GM12878 (cell line): ENCODE measurements around the gene PRR12. TPM values are rescaled to one million over a fixed set of nuclear protein-coding genes. Genes with fewer than 3 reads are reported as not detected.
A peak's percentile ranks its signal among the peaks of the same experiment; 100 is the strongest.

Source experiments
- ATAC-seq: fragments of 200-7000 bp; cut with Tn5 transposase; 3 replicates; pipeline ENCODE4 v1.9.1; 2020; ENCODE audit warnings: mild to moderate bottlenecking, moderate library complexity
- BruUV-seq: library from RNA; stranded (reverse); fragments of 400-500 nt; replicated peaks from 2 replicates; lab custom pipeline; 2021; lab: Mats Ljungman, UMichigan
- CTCF ChIA-PET: fragments of 300-600 bp; sonication (Branson Sonifier 250); formaldehyde crosslinking; extraction: SDS; loops from one replicate; lab custom pipeline; 2021; ENCODE audit warnings: inconsistent platforms; lab: Yijun Ruan, JAX
- POLR2A ChIA-PET: fragments of 350-600 bp; formaldehyde crosslinking; extraction: SDS; loops from one replicate; lab custom pipeline; 2021; ENCODE audit warnings: inconsistent platforms; lab: Charles Lee
- RAD21 ChIA-PET: fragments of 300-600 bp; sonication (Branson Sonifier 250); formaldehyde crosslinking; loops from one replicate; lab custom pipeline; 2023; ENCODE audit warnings: antibody characterized with exemption; ENCODE audit not compliant: unreplicated experiment; lab: Charles Lee
- SMC1A ChIA-PET: fragments of 300-600 bp; sonication (Branson Sonifier 250); formaldehyde crosslinking; loops from one replicate; lab custom pipeline; 2023; ENCODE audit not compliant: unreplicated experiment, uncharacterized antibody; lab: Charles Lee
- DNase-seq: peaks from one replicate; pipeline ENCODE4 v3.0.0-alpha.2; 2011; ENCODE audit warnings: low read depth, low spot score
- FAIRE-seq: peaks from 3 replicates; lab custom pipeline; 2011; peaks lifted over from hg19 to GRCh38; lab: Jason Lieb, UNC
- H2AFZ ChIP-seq: 2 replicates; pipeline ENCODE4 v1.6.0; 2011; ENCODE audit warnings: low read depth, low read length, control low read depth; ENCODE audit not compliant: control insufficient read depth
- H3K27ac ChIP-seq: 2 replicates; pipeline ENCODE4 v1.5.1; 2011; ENCODE audit warnings: control low read depth; ENCODE audit not compliant: control insufficient read depth, insufficient read depth
- H3K27me3 ChIP-seq, 2 experiments: replicated peaks in 1 of 2; 2 replicates each; pipeline versions ENCODE4 v1.6.0 to v1.6.1; 2011; ENCODE audit warnings: low read length in 1 of 2; ENCODE audit not compliant: control insufficient read depth in 2 of 2, insufficient read depth in 2 of 2
- H3K36me3 ChIP-seq, 2 experiments: 2 replicates each; pipeline ENCODE4 v1.5.1; 2011; ENCODE audit warnings: low read length in 1 of 2; ENCODE audit not compliant: control insufficient read depth in 2 of 2, insufficient read depth in 2 of 2
- H3K4me1 ChIP-seq: 2 replicates; pipeline ENCODE4 v1.6.1; 2011; ENCODE audit warnings: mild to moderate bottlenecking, low read length, moderate library complexity, mixed read lengths; ENCODE audit not compliant: control insufficient read depth, insufficient read depth
- H3K4me2 ChIP-seq: 2 replicates; pipeline ENCODE4 v1.6.0; 2011; ENCODE audit warnings: control low read depth; ENCODE audit not compliant: control insufficient read depth, insufficient read depth
- H3K4me3 ChIP-seq: fragments of 200-600 bp; sonication (generic); 2 replicates; pipeline ENCODE4 v1.5.1; 2016
- H3K79me2 ChIP-seq: 2 replicates; pipeline ENCODE4 v1.6.0; 2011; ENCODE audit warnings: low read length; ENCODE audit not compliant: control insufficient read depth, insufficient read depth
- H3K9ac ChIP-seq: 2 replicates; pipeline ENCODE4 v1.8.0; 2011; ENCODE audit warnings: low read length, control low read depth, mixed read lengths; ENCODE audit not compliant: control insufficient read depth, insufficient read depth
- H3K9me3 ChIP-seq: replicated peaks from 3 replicates; pipeline ENCODE4 v1.5.1; 2011; ENCODE audit warnings: mild to moderate bottlenecking, low read length; ENCODE audit not compliant: control insufficient read depth, insufficient read depth
- H4K20me1 ChIP-seq: 2 replicates; pipeline ENCODE4 v1.6.0; 2011; ENCODE audit not compliant: control insufficient read depth, insufficient read depth
- CEBPB ChIP-seq, 2 experiments: fragments of 150-350 bp in 1 of 2; IDR thresholded peaks; 2 replicates each; pipeline ENCODE4 v1.6.1; 2012 to 2014; ENCODE audit warnings: low read depth in 2 of 2, low read length in 2 of 2, borderline replicate concordance in 1 of 2, inconsistent platforms in 1 of 2
- HCFC1 ChIP-seq: fragments of 150-350 bp; IDR thresholded peaks from 2 replicates; pipeline ENCODE4 v1.6.1; 2014; ENCODE audit warnings: low read length
- IRF3 ChIP-seq: fragments of 450-650 bp; IDR thresholded peaks from 2 replicates; pipeline ENCODE4 v1.6.1; 2014; ENCODE audit warnings: mild to moderate bottlenecking
- NR2C2 ChIP-seq: IDR thresholded peaks from 2 replicates; pipeline ENCODE4 v1.6.1; 2011; ENCODE audit warnings: borderline replicate concordance, low read depth; ENCODE audit not compliant: control insufficient read depth, insufficient read length
- SMC3 ChIP-seq: IDR thresholded peaks from 2 replicates; pipeline ENCODE4 v1.6.1; 2011; ENCODE audit warnings: low read length, improper control_type of control experiment, borderline replicate concordance
- YBX1 ChIP-seq: fragments of 450-650 bp; IDR thresholded peaks from 2 replicates; pipeline ENCODE4 v1.6.1; 2016; ENCODE audit warnings: antibody characterized with exemption
- ZNF384 ChIP-seq: IDR thresholded peaks from 2 replicates; pipeline ENCODE4 v1.6.1; 2012; ENCODE audit warnings: low read depth, mild to moderate bottlenecking, low read length, improper control_type of control experiment, borderline replicate concordance
- WGBS: methylation state at CpG from one replicate; pipeline ENCODE4 v1.1.6; 2016; ENCODE audit warnings: low lambda C conversion rate; ENCODE audit not compliant: insufficient replicate concordance, insufficient coverage; ENCODE audit errors: missing lambda C conversion rate; 5-methylcytosine and 5-hydroxymethylcytosine counted together
- in situ Hi-C: fragments of 300-500 bp; cut with MboI; formaldehyde crosslinking; loops from 9 replicates; pipeline ENCODE4 v1.14.3; 2018; ENCODE audit warnings: mixed read lengths
- intact Hi-C: fragments of 100-400 bp; cut with micrococcal nuclease; formaldehyde crosslinking; loops from one replicate; pipeline ENCODE4 v1.14.2; 2022; ENCODE audit not compliant: unreplicated experiment
- polyA plus RNA-seq, 11 experiments: library from polyadenylated mRNA; depleted of rRNA in 4 of 11; unstranded in 6 of 11; stranded (reverse) in 5 of 11; fragments of >200 nt; fragmentation: Nextera tagmentation in 4 of 11; fragmentation: Illumina TruSeq in 1 of 11; extraction: Ambion mirVana in 4 of 11; extraction: Trizol in 1 of 11; gene quantifications; 1 replicate in 1 of 11; 2 replicates in 10 of 11; pipeline versions ENCODE4 v1.2.1 to v1.2.3, GENCODE V29; 2011 to 2016; ENCODE audit warnings: inconsistent platforms in 2 of 11, missing spikeins in 2 of 11, low read depth in 1 of 11
- total RNA-seq, 4 experiments: library from RNA; depleted of rRNA in 3 of 4; stranded (reverse); fragments of >200 nt in 3 of 4; fragmentation: Illumina TruSeq in 1 of 4; extraction: Trizol in 1 of 4; gene quantifications; 2 replicates each; pipeline versions ENCODE4 v1.2.1 to v1.2.3, GENCODE V29; 2013 to 2021
- TF ChIP-seq, protein P1 (sequence below): fragments of 450-650 bp; IDR thresholded peaks from 2 replicates; pipeline ENCODE4 v1.6.1; 2017; ENCODE audit warnings: mild to moderate bottlenecking, moderate library complexity

Gene PRR12
- total and polyA plus RNA-seq, 10 of the 15 experiments (the other 5 are each of a cell fraction or from before 2014, with no cell fraction given), result 0.02 to 25.3 (median 1.6) TPM

- Histone ChIP-seq H3K4me1 (peaks cover 14% of the 10 kb centered on the region), H3K4me2 (peak overlapping the region; percentile 81), H3K79me2 (peaks cover 36% of the 10 kb centered on the region)
- CTCF ChIA-PET, result interaction anchor here (0.7 to 5.5 kb wide), 6 partner anchors 10 to 96 kb away, joined by 3 to 80 read pairs (median 8); partner anchors contain the start of genes PRMT1, PRRG2, RRAS and SCAF1
- TF ChIP-seq, protein P1, sequence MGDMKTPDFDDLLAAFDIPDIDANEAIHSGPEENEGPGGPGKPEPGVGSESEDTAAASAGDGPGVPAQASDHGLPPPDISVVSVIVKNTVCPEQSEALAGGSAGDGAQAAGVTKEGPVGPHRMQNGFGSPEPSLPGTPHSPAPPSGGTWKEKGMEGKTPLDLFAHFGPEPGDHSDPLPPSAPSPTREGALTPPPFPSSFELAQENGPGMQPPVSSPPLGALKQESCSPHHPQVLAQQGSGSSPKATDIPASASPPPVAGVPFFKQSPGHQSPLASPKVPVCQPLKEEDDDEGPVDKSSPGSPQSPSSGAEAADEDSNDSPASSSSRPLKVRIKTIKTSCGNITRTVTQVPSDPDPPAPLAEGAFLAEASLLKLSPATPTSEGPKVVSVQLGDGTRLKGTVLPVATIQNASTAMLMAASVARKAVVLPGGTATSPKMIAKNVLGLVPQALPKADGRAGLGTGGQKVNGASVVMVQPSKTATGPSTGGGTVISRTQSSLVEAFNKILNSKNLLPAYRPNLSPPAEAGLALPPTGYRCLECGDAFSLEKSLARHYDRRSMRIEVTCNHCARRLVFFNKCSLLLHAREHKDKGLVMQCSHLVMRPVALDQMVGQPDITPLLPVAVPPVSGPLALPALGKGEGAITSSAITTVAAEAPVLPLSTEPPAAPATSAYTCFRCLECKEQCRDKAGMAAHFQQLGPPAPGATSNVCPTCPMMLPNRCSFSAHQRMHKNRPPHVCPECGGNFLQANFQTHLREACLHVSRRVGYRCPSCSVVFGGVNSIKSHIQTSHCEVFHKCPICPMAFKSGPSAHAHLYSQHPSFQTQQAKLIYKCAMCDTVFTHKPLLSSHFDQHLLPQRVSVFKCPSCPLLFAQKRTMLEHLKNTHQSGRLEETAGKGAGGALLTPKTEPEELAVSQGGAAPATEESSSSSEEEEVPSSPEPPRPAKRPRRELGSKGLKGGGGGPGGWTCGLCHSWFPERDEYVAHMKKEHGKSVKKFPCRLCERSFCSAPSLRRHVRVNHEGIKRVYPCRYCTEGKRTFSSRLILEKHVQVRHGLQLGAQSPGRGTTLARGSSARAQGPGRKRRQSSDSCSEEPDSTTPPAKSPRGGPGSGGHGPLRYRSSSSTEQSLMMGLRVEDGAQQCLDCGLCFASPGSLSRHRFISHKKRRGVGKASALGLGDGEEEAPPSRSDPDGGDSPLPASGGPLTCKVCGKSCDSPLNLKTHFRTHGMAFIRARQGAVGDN, result no peak
- TF ChIP-seq HCFC1 (peak; percentile 8; the same call in 1 of the 2 replicates), CEBPB (IDR thresholded peaks at IDR 0.05; ENCODE audit: borderline replicate concordance in 1 of 2, low read depth in 2 of 2, low read length in 2 of 2) (no peak), SMC3 (no peak), ZNF384 (no peak), IRF3 (no peak), NR2C2 (no peak), YBX1 (no peak)
- TF ChIP-seq, all 136 proteins: peak for 1
- in situ Hi-C loops (loop anchor here (5.0 kb wide), 1 partner anchor 169 kb away; the partner anchor contains the start of gene RPS11), intact Hi-C loops (no loop called here)
- peaks cover 4% of the 10 kb centered on the region for H4K20me1 ChIP-seq
- no peaks in the 10 kb centered on the region for H3K9me3 ChIP-seq
- WGBS, result under 1% methylated on average over 9 of the region's 9 CpGs
- ChIA-PET RAD21 (interaction anchor here (1.0 to 3.4 kb wide), 4 partner anchors 9 to 76 kb away, joined by 5 to 34 read pairs (median 8); partner anchors contain the start of genes PRMT1, RRAS and SCAF1), SMC1A (interaction anchor here (1.1 to 2.2 kb wide), 4 partner anchors 11 to 26 kb away, joined by 4 to 9 read pairs (median 6); partner anchors contain the start of gene RRAS), POLR2A (interaction anchor here (0.6 to 6.0 kb wide), 5 partner anchors 11 to 528 kb away, joined by 6 to 126 read pairs (median 7); partner anchors contain the start of genes AP2A1, NOSIP, PRMT1 and PRRG2)
- FAIRE-seq (no peak), DNase-seq (no peak), ATAC-seq (peak; percentile 6; the same call in 2 of the 3 replicates)
- peak overlapping the region; percentile 88 for H3K27ac ChIP-seq
- H3K9ac ChIP-seq, result peak overlapping the region; percentile 97
- H3K4me3 ChIP-seq, result peak overlapping the region; percentile 99
- no peaks in the 10 kb centered on the region for H3K27me3 ChIP-seq
- peak overlapping the region; percentile 68 for H2AFZ ChIP-seq
- peaks cover 12 to 15% of the 10 kb centered on the region in 2 experiments for H3K36me3 ChIP-seq
- BruUV-seq, result TSS peak; percentile 77
Measured at GRCh38 chr19:49666120-49666444, 75.1 kb downstream of the PRR12 start.
